Erythroblast (primary cell): ENCODE results near the gene SMC4.

Experiments used
- GATA1 ChIP-seq: IDR thresholded peaks from 2 replicates; pipeline ENCODE4 v1.6.1; 2011; ENCODE audit warnings: low read depth, mild to moderate bottlenecking, control low read depth, low read length, moderate library complexity
- POLR2A ChIP-seq: IDR thresholded peaks from 2 replicates; pipeline ENCODE4 v1.6.1; 2011; ENCODE audit warnings: mild to moderate bottlenecking, low read length

DNA sequence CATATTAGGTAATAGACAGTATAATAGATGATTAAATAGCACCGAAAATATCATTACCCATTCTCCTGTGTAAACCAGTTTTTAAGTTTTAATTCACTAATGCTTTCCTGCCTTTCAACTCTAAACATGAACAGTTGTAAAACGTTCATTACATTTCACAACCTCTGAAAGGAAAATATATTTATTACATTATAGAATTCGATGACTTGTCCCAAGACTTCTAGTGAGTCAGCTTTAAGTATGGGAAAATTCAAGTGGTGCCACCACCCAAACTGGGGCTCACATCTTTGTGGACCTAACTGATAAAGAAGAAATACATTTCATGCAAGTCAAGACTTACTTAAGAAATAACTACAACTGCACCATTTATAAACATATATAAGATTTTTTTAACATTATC, 48.1 kb downstream of the SMC4 start:
- TF ChIP-seq POLR2A (no peak), GATA1 (no peak)
